Measurements from ENCODE around the gene HMOX2.

DNA sequence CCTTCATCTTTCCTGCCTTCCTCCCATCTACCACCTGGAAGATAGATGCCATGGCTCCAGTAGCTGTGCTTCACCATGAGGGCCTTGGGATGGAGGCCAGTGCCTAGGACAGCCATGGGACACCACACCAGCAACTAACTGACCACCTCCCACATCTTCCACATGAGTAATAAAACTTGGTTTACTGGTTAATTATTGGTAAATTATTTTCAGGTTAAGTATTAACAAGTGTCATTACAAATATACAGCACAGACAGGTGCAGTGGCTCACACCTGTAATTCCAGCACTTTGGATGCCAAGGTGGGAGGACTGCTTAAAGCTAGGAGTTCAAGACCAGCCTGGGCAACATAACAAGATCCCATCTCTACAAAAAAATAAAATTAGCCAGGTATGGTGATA lies 48.4 kb downstream of the HMOX2 start:
- TF ChIP-seq CREB1 (CRISPR knock-in tag; IDR thresholded peaks at IDR 0.05) (no peak), E2F1 (CRISPR knock-in tag; IDR thresholded peaks at IDR 0.05) (no peak), CTCF (IDR thresholded peaks at IDR 0.05) (no peak), PRDM15 (CRISPR knock-in tag; IDR thresholded peaks at IDR 0.05) (no peak), CBFB (CRISPR knock-in tag; IDR thresholded peaks at IDR 0.05; ENCODE audit: low read depth) (no peak), NFYB (CRISPR knock-in tag; conservative IDR thresholded peaks at IDR 0.05; ENCODE audit: low read depth) (no peak), TEAD1 (CRISPR knock-in tag; IDR thresholded peaks at IDR 0.05) (no peak), SP1 (CRISPR knock-in tag; conservative IDR thresholded peaks at IDR 0.05) (no peak), ATF2 (CRISPR knock-in tag; IDR thresholded peaks at IDR 0.05; ENCODE audit: borderline replicate concordance, low read depth) (no peak), ESRRA (CRISPR knock-in tag; IDR thresholded peaks at IDR 0.05; ENCODE audit: borderline replicate concordance) (no peak), FOXP1 (CRISPR knock-in tag; IDR thresholded peaks at IDR 0.05; ENCODE audit: borderline replicate concordance) (no peak), ZNF121 (CRISPR knock-in tag; IDR thresholded peaks at IDR 0.05) (no peak)
- TF ChIP-seq, protein P1, sequence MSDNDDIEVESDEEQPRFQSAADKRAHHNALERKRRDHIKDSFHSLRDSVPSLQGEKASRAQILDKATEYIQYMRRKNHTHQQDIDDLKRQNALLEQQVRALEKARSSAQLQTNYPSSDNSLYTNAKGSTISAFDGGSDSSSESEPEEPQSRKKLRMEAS (CRISPR knock-in tag; IDR thresholded peaks at IDR 0.05): no peak
- TF ChIP-seq, protein P2, sequence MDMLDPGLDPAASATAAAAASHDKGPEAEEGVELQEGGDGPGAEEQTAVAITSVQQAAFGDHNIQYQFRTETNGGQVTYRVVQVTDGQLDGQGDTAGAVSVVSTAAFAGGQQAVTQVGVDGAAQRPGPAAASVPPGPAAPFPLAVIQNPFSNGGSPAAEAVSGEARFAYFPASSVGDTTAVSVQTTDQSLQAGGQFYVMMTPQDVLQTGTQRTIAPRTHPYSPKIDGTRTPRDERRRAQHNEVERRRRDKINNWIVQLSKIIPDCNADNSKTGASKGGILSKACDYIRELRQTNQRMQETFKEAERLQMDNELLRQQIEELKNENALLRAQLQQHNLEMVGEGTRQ (CRISPR knock-in tag; IDR thresholded peaks at IDR 0.05): no peak

Measured in WTC11 (cell line).